ENCODE measurements around the gene BRSK2.

- TF ChIP-seq EGR1 (IDR thresholded peaks at IDR 0.05) (no peak), REST (IDR thresholded peaks at IDR 0.05; ENCODE audit: low read depth) (no peak), YY1 (IDR thresholded peaks at IDR 0.05; ENCODE audit: low read depth) (no peak), RAD21 (IDR thresholded peaks at IDR 0.05; ENCODE audit: low read depth) (no peak), FOXM1 (IDR thresholded peaks at IDR 0.05; ENCODE audit: borderline replicate concordance, low read depth) (no peak), EP300 (IDR thresholded peaks at IDR 0.05; ENCODE audit: borderline replicate concordance) (no peak), USF1 (IDR thresholded peaks at IDR 0.05) (no peak), TAF1 (IDR thresholded peaks at IDR 0.05; ENCODE audit: low read depth) (no peak), TEAD4 (IDR thresholded peaks at IDR 0.05) (no peak), CREB1 (IDR thresholded peaks at IDR 0.05; ENCODE audit: low read depth) (no peak), ZBTB7A (IDR thresholded peaks at IDR 0.05; ENCODE audit: low read depth) (no peak), CEBPB (IDR thresholded peaks at IDR 0.05) (no peak), NFIC (IDR thresholded peaks at IDR 0.05) (no peak)
- TF ChIP-seq, protein P1, sequence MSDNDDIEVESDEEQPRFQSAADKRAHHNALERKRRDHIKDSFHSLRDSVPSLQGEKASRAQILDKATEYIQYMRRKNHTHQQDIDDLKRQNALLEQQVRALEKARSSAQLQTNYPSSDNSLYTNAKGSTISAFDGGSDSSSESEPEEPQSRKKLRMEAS (IDR thresholded peaks at IDR 0.05), result no peak
Measured at GRCh38 chr11:1463056-1463455, 73.3 kb downstream of the BRSK2 start.
